GM19397 (cell line): ENCODE data around the gene SMURF2.

Experiments
- ATAC-seq: cut with Tn5 transposase; IDR thresholded peaks from one replicate; pipeline ENCODE4 v1.9.1; 2021; ENCODE audit warnings: mild to moderate bottlenecking, moderate library complexity; ENCODE audit not compliant: unreplicated experiment

Gene SMURF2

DNA sequence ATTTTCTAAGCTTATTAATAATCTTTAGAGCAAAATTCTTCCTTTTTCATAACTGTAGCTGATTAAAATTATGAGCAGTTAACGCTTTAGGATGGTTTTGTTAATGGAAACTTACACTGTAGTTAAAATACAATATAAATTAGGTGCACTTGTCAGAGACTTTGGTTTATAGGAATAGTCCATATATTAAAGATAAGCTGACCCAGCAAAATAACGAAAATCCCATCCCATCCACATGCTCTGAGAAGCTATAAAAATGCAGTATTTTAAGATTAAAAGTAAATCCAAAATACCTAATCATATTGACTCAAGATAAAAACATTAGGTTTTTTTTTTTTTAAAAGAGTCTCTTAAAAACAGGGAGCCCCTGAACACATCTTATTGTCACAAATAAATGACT lies 117.4 kb downstream of the SMURF2 start:
- ATAC-seq: no peak

DNA sequence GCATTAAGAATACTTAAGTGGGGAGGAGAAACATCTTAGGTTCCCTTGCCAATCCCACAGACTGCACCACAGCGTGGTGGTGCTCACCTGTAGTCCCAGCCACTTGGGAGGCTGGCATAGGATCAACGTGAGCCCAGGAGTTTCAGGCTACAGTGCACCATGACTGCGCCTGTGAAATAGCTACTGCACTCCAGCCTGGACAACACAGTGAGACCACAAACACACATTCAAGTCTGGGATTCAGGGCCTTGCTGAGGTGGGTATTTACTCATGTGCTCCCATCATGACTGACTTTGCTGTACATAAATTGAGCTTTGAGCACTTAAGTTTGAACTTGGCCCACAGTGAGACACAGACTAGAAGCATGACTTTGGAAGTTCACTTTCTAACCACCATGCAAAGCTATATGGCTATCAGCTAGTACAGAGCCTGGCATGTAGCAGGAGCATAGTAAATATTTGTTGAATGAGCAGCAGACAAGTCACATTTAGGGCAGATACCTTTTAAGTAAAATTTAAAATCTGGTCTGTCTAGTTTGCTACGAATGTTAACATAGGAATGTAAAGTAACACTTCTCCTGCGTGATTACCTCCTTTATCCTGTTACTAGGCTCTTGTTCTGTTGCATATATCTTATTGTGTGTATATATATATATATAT lies 121.9 kb downstream of the SMURF2 start:
- ATAC-seq: no peak

DNA sequence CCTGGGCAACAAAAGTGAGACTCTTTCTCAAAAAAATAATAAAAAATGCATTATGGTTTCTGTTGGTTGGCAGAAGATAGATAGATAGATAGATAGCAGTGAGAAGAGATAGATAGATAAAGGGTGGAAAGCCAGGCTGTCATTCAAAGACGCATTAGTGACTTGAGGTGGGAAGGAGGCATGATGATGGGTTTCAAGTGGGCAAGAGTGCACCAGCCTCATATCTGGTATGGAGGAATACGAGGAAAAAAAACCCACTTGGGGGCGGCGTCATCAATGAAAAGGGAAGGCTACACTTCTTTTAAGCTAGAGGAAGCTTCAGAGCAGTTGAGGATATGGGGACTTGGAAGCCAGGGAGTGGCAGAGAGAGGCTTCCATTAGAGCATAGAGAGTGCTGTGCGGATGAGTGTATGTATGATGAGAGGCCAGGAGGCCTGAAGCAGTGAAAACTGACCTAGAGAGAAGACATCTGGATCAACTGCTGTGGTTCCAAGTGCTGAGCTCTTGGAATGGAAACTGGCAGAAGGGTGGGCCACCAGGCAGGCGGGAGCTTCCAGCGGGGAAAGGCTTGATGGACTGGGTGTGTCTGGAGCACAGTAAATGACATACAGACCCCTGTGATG lies 123.5 kb downstream of the SMURF2 start:
- ATAC-seq: no peak

DNA sequence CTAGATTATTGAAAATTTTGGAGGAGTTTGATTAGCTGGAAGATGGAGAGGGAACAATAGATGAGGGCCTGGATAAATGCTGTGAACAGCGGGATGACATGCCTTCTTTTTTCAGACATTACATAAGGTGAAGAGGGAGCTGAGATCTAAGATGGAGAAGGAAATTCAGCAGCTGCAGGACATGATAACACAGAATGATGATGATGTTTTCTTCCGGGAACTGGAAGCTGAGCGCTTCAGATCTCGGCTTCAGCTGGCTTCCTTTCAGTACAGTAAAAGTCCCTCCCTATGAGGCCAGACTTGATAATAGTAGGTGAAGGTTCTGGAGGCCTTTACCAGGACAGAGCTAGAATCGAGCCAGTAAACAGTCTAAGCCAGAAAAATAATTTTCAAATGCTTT lies 124.6 kb downstream of the SMURF2 start:
- ATAC-seq: no peak

DNA sequence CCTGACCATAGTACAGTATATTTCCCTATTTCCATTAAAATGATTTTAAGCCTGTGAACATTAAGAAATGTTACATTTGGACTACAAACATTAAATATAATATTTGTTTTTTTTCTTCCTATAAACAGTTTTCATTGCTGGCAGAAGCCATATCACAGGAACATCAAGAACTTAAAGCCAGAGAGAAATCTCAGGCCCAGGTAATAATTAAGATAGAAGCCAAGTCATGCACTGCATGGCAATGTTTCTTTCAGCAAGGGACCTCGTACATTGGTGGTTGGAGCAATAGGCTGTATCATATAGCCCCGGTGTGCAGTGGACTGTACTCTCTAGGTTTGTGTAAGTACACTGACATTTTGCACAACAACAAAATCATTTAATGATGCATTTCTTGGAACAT lies 125.2 kb downstream of the SMURF2 start:
- no peak for ATAC-seq

DNA sequence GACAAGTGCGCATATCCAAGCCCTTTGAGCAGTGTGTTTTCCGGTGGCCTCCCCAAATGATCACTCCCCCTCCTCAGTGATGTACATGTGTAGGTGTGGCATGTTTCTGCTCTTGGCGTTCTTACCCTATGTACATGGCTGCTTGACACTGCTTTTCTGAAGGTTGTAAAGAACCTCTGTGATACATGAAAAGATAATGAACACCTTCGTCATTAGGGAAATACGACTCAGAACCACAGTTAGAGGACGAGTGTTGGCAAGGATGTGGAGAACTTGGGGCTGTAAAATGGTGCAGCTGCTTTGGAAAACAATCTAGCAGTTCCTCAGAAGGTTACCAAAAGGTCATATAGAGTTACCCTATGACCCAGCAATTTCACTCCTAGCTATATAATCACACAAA lies 126.8 kb downstream of the SMURF2 start:
- ATAC-seq: no peak

DNA sequence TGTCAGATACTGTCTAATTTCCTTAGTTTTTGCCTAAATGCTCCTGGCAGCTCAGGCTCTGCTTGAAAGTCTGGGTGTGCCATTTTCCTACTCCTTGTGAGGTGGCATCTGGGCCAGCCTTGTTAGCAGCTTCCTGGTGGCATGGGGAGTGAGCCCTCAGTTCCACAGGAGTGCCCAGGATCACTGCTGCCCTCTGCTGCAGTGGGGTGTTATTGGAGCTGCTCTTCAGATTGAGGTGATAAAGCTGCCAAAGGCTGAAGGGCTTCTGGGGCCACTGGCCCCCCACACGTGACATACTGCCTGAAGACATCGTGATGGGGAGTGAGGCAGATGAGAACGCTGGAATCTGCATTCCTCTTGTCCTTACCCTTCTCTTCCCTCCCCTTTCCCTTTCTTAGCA lies 127.9 kb downstream of the SMURF2 start:
- no peak for ATAC-seq

DNA sequence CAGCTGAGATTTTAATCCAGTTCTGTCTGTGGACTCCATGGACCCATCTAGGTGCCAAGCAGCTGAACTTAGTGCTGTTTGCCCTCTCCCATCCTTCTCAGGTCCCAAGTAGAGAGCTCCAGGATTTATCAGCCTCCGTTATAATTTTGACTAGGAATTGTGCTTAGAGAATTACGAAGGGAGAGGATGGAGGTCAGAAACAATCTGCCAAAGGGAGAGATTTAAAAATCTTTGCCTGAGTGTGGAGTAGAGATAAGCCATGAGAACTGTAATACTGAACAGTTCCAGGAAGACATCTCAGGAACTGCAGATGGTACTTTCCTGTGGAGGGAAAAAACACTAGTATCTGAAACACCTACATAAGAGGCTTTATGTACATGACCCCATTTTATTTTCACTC lies 128.3 kb downstream of the SMURF2 start:
- no peak for ATAC-seq

DNA sequence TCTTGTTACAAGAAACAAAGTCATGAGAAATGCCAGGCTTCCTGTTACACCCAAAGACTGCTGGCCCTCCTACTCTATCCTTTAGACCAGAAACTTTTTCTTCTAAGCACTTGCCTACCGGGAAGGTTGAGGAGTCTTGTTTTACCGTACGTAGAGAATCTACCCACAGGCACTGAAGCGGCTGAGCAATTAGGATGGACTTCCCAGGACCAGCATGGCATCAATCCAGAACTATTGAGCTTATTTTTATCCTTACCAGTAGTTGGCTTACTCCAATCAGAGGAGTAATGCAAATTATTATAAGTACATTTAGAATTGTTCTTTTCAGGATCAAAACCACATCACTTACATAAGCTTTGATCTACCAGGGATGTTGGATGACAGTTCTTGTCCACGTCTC lies 129.7 kb downstream of the SMURF2 start:
- no peak for ATAC-seq

DNA sequence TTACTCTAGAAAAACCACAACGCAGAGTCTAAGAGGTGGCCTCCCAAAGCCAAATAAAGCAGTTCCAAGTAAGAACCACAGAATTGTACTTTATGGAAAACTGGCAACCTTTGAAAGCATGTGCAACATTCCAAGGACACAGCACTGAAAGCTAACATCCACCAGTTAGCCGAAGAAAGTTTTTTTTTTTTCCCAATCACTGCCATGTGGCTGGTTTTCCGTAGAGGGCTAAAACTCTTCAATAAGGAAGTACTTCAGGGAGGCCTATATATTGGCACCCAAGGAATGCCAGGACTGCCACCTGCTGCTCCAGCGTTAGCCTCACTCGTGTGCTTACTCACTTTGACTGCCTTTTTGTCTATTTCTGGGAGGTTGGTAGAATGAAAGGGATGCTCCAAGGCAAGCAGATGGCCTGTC lies 130.1 kb downstream of the SMURF2 start:
- ATAC-seq: no peak

DNA sequence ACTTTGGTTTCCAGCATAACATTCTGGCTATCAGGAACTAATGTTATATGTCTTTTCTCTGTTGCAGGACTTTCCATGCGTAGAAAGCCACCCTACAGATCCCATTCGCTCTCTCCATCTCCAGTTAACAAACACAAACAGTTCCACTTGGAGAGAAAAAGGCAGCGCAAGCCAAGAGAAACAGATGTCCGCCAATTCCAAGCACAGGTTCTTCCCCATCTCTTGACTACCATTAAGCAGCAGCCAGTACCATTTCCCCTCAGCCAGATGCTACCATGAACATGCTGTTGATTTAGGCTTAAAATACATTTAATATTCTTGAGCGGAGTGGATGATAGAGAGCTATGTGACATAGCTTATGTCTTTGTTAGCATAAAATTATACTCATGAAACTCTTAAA lies 132.9 kb downstream of the SMURF2 start:
- no peak for ATAC-seq

DNA sequence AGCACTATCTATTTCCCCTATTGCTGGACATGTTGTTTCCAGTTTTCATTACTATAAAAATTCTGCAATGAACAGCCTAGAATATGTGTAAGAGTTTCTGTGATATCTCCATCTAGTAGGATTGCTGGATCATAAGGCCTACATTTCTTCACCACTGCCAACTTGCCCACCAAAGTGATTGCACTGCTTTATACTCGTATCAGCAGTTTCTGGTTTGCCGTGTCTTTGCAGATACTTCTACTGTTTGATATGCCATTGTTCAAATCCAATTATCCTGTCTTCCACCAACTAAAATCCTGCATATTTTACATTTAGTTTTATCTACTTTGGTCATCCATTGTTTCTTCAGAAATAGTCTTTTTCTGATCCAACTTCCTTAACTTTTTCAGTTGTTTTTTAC lies 134.2 kb downstream of the SMURF2 start:
- no peak for ATAC-seq

DNA sequence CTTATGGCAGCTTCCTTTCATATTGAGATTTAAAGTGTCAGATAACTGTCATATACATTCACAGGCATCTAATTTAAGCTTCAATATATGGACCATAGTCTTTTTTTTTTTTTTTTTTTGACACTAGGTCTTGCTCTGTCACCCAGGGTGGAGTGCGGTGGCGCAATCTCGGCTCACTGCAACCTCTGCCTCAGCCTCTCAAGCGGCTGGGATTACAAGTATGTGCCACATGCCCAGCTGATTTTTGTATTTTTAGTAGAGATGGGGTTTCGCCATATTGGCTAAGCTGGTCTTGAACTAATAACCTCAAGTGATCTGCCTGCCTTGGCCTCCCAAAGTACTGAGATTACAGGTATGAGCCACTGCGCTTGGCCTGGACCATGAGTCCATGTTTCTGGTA lies 141.7 kb downstream of the SMURF2 start:
- no peak for ATAC-seq

DNA sequence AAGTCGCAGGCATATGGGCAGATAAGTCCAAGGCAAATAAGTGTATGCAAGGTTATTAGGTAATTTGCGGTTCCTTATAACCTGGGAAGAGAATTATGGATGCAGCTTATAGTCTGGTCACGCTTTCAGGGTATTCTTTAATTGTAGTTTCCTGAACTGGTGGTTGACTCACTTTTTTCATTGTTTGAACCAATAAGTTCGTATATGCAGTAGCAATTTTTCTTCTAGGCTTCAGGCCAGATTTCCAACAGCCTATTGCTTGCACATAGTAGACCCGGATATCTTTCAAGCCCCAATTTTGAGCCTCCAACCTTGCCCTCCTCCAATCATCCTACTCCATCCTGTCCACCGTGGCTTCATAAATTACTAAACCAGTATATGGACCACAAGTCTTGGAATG lies 142.5 kb downstream of the SMURF2 start:
- no peak for ATAC-seq

DNA sequence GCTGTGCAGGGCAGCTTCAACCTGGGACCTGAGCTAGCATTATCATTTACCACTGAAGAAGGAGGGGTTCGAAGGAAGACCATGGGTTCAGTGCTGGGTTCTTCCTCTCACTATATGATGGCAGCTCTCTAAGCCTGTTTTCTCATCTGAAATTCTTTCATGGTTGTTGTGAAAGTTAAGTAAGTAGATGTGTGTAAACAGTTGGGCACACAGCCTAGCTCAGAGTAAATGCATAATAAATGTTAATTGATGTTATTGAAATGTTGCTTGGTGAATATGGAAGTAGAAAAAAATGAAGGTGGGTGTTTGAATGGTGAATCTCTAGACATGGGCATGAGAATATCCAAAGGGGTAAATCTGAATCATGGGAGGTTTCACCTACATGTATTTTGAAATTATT lies 146.3 kb downstream of the SMURF2 start:
- no peak for ATAC-seq

DNA sequence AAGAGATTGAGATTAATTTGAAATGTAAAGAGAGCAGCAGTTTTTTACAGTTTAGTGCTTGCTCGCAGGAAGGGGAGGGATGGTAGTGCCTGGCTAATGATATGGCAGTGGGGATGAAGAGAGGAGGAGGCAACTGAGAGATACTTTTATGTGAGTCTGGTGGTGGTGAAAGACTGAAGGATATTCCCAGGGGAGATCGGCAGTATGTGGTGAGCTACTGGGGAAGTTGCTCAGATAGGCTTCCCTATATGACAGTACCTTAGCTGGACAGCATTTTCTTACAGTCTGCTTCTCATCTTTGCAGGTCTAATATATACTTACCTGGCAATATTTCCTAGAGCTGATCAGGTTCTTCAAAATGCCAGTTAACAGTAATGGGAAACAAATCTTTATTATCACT lies 146.7 kb downstream of the SMURF2 start:
- no peak for ATAC-seq

DNA sequence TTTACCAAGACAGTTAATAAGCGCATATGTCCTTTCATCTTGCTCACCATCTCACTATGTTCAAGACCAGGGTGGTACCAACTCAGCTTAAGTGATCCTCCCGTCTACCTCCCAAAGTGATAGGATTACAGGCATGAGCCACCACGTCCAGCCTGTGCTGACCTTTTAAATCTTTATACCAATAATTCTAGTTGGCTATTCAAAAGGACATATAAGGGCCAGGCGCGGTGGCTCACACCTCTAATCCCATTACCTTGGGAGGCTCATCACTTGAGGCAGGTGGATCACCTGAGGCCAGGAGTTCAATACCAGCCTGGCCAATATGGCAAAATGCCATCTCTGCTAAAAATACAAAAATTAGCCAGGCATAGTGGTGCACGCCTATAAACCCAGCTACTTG lies 152.9 kb downstream of the SMURF2 start:
- no peak for ATAC-seq

DNA sequence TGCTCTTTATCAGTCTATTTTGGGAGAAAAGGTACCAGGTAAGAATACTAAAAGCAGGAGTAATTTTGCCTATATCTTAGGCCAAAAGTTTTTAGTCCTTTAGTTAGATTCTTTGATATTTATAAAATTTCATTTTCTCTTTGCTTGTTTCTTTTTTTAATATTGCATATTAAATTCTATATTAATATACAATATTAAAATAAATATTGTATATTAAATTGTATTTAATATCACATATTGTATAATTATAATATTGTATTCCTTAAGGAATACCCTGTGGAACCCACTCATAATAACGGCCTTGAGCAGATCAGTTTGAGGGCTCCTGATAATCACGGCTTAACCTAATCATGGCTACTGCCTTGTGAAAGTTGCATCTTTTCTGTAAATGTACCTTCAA lies 153.4 kb downstream of the SMURF2 start:
- ATAC-seq: no peak

DNA sequence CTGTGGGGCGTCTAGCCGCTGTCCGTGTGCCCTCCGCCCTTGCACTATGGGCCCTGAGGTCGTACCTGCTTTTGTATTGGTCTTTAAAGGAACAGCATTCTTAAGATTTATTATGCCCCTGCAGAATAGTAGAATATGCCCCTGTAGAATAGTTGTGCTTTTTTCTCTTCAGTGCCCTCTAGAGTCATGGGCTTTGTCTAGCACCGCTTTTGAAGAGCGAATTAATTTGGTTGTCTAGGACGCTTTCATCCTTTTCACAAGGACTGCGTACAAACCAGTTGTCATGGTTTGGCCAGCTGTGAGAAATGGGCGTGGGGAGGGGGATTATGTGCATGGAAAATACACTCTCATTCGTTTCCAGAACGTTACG lies 154.7 kb downstream of the SMURF2 start:
- no peak for ATAC-seq

DNA sequence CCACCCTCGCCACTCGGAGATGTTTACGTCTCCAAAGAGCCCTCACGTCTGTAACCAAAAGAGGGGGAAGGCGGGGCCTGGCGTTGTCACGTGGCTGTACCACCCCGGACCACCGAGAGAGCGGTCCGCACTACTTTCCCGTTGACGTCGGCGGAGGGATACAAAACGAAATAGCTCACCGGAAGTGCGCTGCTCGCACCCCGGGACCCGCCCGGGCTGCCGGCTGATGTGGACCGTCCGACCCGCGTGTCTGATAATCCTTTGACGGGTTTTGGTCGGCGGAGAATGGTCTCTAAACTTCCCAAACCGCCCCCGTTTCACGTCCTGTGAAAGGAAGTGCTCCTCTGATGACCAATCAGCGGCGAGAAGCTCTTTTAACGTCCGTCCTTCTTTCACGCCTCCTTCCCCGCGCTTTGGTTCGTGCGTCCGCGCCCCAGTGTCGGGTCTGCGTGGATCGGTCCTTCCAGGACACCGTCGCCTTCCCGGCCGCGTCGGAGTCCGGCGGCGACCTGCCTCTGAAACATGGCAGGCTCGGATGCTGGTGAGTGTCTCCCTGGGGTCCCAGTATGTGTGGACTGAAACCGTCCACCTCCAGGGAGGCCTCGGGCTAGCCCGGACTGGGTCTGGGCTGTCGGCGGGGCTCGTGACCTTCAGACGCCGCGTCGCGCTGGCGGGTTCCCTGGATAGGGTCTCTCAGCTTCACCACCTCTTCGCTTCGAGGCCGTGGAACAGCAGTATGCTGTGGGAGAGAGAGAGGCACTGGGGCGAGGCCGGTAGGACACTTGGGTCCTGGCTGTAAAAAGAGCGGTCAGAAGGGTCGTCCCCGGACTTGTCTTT lies 155.3 kb downstream of the SMURF2 start, which contains the start of gene CEP95:
CEP95 (plus strand) TSS at position 402 of the 837 bp plus-strand sequence; CDS start at position 523, 121 bp downstream.
- peak; percentile 62 for ATAC-seq

DNA sequence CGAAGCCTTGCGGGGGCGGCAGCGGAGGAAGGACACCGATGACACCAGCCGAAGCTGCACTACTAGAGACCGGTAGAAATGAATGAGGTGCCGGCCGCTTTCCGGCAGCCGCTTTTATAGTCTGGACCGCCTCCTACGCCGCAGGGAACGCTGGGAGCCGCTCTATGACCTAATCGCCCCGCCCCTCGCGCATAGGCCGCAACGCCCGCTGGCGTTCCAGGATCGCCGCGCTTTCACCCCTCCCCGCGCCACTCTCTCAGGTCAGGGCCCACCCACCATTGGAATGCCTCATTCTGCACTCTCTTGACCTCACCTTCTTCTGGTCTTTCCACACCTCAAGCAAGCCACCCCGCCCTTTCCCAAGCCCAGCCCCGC lies 155.9 kb downstream of the SMURF2 start, which contains the start of gene DDX5:
DDX5 (minus strand) TSS at position 89 of the 375 bp plus-strand sequence. CDS start 170 bp downstream, outside the sequence.
- peak; percentile 54 for ATAC-seq
